HEK293 (cell line): ENCODE measurements around the gene HAT1.

ENCODE experiments used
- CTCF ChIA-PET: fragments of 350-600 bp; formaldehyde crosslinking; extraction: SDS; loops from one replicate; lab custom pipeline; 2021; ENCODE audit warnings: antibody characterized with exemption; lab: Yijun Ruan, JAX
- POLR2A ChIA-PET: fragments of 300-600 bp; formaldehyde crosslinking; extraction: SDS; loops from one replicate; lab custom pipeline; 2020; ENCODE audit warnings: antibody characterized with exemption, inconsistent platforms; lab: Yijun Ruan, JAX
- H3K27ac ChIP-seq: fragments of 200-500 bp; sonication (Bioruptor generic); 2 replicates; pipeline ENCODE4 v1.5.1; 2014; ENCODE audit warnings: low read depth, low read length, control low read depth, inconsistent platforms; ENCODE audit errors: extremely low read depth
- H3K36me3 ChIP-seq, 2 experiments: fragments of 200-500 bp in 1 of 2; sonication (Bioruptor generic) in 1 of 2; 1 replicate in 1 of 2; 2 replicates in 1 of 2; pipeline ENCODE4 v1.5.1; 2014 to 2017; ENCODE audit warnings: inconsistent platforms in 2 of 2, low read length in 2 of 2; ENCODE audit not compliant: control insufficient read depth in 2 of 2, insufficient read depth in 1 of 2
- H3K4me1 ChIP-seq: fragments of 200-500 bp; sonication (Bioruptor generic); 2 replicates; pipeline ENCODE4 v1.5.1; 2014; ENCODE audit warnings: mild to moderate bottlenecking, low read length, inconsistent platforms; ENCODE audit not compliant: control insufficient read depth, insufficient read depth
- H3K4me3 ChIP-seq: 2 replicates; pipeline ENCODE4 v1.5.1; 2011; ENCODE audit warnings: low read depth, mild to moderate bottlenecking, control low read depth, low read length, moderate library complexity
- H3K9me3 ChIP-seq: fragments of 200-500 bp; sonication (Bioruptor generic); 2 replicates; pipeline ENCODE4 v1.5.1; 2014; ENCODE audit warnings: low read depth, low read length, inconsistent platforms; ENCODE audit not compliant: control insufficient read depth, insufficient read depth
- PRDM1 ChIP-seq: fragments of 450-650 bp; formaldehyde crosslinking; IDR thresholded peaks from 2 replicates; pipeline ENCODE4; 2016; ENCODE audit warnings: missing biosample characterization, missing genetic modification characterization
- PRDM10 ChIP-seq: fragments of 450-650 bp; formaldehyde crosslinking; IDR thresholded peaks from 2 replicates; pipeline ENCODE4 v1.5.1; 2016; ENCODE audit warnings: missing biosample characterization, missing genetic modification characterization
- TCF7L2 ChIP-seq: IDR thresholded peaks from 2 replicates; pipeline ENCODE4 v1.6.1; 2011; ENCODE audit warnings: low read depth, mild to moderate bottlenecking, inconsistent platforms, low read length, moderate library complexity, borderline replicate concordance
- YY1 ChIP-seq: fragments of 450-650 bp; formaldehyde crosslinking; IDR thresholded peaks from 2 replicates; pipeline ENCODE4 v1.5.1; 2018; ENCODE audit warnings: missing biosample characterization, missing genetic modification characterization
- ZBTB11 ChIP-seq: fragments of 450-650 bp; formaldehyde crosslinking; conservative IDR thresholded peaks from 2 replicates; pipeline ENCODE4 v1.5.1; 2016; ENCODE audit warnings: low read depth, missing biosample characterization, missing genetic modification characterization
- ZNF121 ChIP-seq: fragments of 450-650 bp; formaldehyde crosslinking; IDR thresholded peaks from 2 replicates; pipeline ENCODE4 v1.5.1; 2016; ENCODE audit warnings: missing biosample characterization, missing genetic modification characterization
- ZNF248 ChIP-seq: fragments of 450-650 bp; formaldehyde crosslinking; IDR thresholded peaks from 2 replicates; pipeline ENCODE4 v1.5.1; 2017; ENCODE audit warnings: missing biosample characterization, missing genetic modification characterization
- ZNF404 ChIP-seq: fragments of 450-650 bp; formaldehyde crosslinking; IDR thresholded peaks from 2 replicates; pipeline ENCODE4 v1.5.1; 2017; ENCODE audit warnings: missing biosample characterization, missing genetic modification characterization
- ZNF626 ChIP-seq: fragments of 450-650 bp; sonication (Bioruptor Pico); formaldehyde crosslinking; IDR thresholded peaks from 2 replicates; pipeline ENCODE4 v1.5.1; 2018; ENCODE audit warnings: missing biosample characterization, missing genetic modification characterization, inconsistent platforms
- ZNF777 ChIP-seq: fragments of 450-650 bp; formaldehyde crosslinking; IDR thresholded peaks from 2 replicates; pipeline ENCODE4 v1.5.1; 2017; ENCODE audit warnings: missing biosample characterization, missing genetic modification characterization, borderline replicate concordance
- ZNF785 ChIP-seq: fragments of 450-650 bp; formaldehyde crosslinking; IDR thresholded peaks from 2 replicates; pipeline ENCODE4 v1.5.1; 2016; ENCODE audit warnings: missing biosample characterization, missing genetic modification characterization
- ZSCAN23 ChIP-seq: fragments of 450-650 bp; formaldehyde crosslinking; IDR thresholded peaks from 2 replicates; pipeline ENCODE4 v1.5.1; 2016; ENCODE audit warnings: missing biosample characterization, missing genetic modification characterization
- TF ChIP-seq, protein P1 (sequence below): fragments of 450-650 bp; formaldehyde crosslinking; IDR thresholded peaks from 2 replicates; pipeline ENCODE4 v1.5.1; 2016; ENCODE audit warnings: missing biosample characterization, missing genetic modification characterization, borderline replicate concordance
- TF ChIP-seq, protein P2 (sequence below): fragments of 450-650 bp; formaldehyde crosslinking; IDR thresholded peaks from 2 replicates; pipeline ENCODE4 v1.5.1; 2016; ENCODE audit warnings: missing biosample characterization, missing genetic modification characterization

HAT1 gene

DNA sequence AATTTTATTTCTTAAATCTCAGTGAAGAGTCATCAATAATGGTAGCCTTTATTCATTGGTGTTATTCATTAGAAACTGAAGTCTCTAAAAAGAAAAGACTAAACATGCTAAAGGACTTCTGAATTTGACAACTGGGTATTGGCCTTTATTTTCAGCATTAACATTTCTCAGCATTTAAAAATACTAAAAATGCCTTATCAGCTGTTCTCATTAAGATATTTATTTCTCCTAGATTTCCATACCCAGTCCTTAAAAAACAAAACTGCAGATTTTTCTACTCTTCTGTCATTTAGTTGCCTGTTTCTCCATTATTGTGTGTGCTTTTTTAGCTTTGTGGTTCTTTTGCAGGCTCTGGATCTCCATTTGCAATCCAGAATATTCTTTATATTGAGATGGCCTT lies 46.2 kb downstream of the HAT1 start:
- H3K4me3 ChIP-seq, result no peak overlapping the region
- POLR2A ChIA-PET, result no interaction called here
- CTCF ChIA-PET, result interaction anchor here (0.7 to 1.5 kb wide), 2 partner anchors 71 to 135 kb away, joined by 3 read pairs; partner anchors contain the start of gene DLX2

GRCh38 chr2:171972329-171972982 lies 50.2 kb downstream of the HAT1 start:
- ChIA-PET POLR2A (interaction anchor here (1.1 kb wide), 1 partner anchor 113 kb away, joined by 5 read pairs; the partner anchor contains the start of gene DLX1), CTCF (no interaction called here)
- H3K27ac ChIP-seq, result no peak overlapping the region
- H3K36me3 ChIP-seq, result peaks cover 12 to 65% of the 10 kb centered on the region in 2 experiments
- H3K9me3 ChIP-seq, result no peaks in the 10 kb centered on the region
- H3K4me3 ChIP-seq, result no peak overlapping the region
- no peak for TF ChIP-seq ZNF777
- TF ChIP-seq PRDM1 (tag by site-specific recombination), result peak; percentile 90
- no peak for TF ChIP-seq PRDM10 (tag by site-specific recombination)
- TF ChIP-seq TCF7L2, result no peak
- TF ChIP-seq ZSCAN23 (tag by site-specific recombination), result no peak
- TF ChIP-seq ZNF404, result no peak
- peak; percentile 61; the same call in 1 of the 2 replicates for TF ChIP-seq ZNF121 (tag by site-specific recombination)
- TF ChIP-seq ZNF248 (tag by site-specific recombination), result no peak
- TF ChIP-seq ZNF785 (tag by site-specific recombination), result no peak
- TF ChIP-seq YY1 (tag by site-specific recombination), result no peak
- H3K4me1 ChIP-seq, result no peaks in the 10 kb centered on the region

More for the DNA sequence above, 46.2 kb downstream of the HAT1 start:
- TF ChIP-seq, protein P1, sequence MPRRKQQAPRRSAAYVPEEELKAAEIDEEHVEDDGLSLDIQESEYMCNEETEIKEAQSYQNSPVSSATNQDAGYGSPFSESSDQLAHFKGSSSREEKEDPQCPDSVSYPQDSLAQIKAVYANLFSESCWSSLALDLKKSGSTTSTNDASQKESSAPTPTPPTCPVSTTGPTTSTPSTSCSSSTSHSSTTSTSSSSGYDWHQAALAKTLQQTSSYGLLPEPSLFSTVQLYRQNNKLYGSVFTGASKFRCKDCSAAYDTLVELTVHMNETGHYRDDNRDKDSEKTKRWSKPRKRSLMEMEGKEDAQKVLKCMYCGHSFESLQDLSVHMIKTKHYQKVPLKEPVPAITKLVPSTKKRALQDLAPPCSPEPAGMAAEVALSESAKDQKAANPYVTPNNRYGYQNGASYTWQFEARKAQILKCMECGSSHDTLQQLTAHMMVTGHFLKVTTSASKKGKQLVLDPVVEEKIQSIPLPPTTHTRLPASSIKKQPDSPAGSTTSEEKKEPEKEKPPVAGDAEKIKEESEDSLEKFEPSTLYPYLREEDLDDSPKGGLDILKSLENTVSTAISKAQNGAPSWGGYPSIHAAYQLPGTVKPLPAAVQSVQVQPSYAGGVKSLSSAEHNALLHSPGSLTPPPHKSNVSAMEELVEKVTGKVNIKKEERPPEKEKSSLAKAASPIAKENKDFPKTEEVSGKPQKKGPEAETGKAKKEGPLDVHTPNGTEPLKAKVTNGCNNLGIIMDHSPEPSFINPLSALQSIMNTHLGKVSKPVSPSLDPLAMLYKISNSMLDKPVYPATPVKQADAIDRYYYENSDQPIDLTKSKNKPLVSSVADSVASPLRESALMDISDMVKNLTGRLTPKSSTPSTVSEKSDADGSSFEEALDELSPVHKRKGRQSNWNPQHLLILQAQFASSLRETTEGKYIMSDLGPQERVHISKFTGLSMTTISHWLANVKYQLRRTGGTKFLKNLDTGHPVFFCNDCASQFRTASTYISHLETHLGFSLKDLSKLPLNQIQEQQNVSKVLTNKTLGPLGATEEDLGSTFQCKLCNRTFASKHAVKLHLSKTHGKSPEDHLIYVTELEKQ, result no peak
- TF ChIP-seq ZNF626 (tag by site-specific recombination) (no peak), ZBTB11 (tag by site-specific recombination) (no peak), YY1 (tag by site-specific recombination) (no peak)
- TF ChIP-seq, protein P2, sequence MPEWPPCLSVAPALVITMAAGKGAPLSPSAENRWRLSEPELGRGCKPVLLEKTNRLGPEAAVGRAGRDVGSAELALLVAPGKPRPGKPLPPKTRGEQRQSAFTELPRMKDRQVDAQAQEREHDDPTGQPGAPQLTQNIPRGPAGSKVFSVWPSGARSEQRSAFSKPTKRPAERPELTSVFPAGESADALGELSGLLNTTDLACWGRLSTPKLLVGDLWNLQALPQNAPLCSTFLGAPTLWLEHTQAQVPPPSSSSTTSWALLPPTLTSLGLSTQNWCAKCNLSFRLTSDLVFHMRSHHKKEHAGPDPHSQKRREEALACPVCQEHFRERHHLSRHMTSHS, result no peak
- Histone ChIP-seq H3K9me3 (no peaks in the 10 kb centered on the region), H3K36me3 (peaks cover 0 to 58% of the 10 kb centered on the region in 2 experiments), H3K27ac (no peak overlapping the region), H3K4me1 (peaks cover 6% of the 10 kb centered on the region; the same call in 1 of the 2 replicates)
